H9 (cell line): Measurements from ENCODE around the gene TMEM41A. TPM values are rescaled to one million over a fixed set of nuclear protein-coding genes. Genes with fewer than 3 reads are reported as not detected.

Experiments
- DNase-seq: peaks from one replicate; pipeline ENCODE4 v3.0.0-alpha.2; 2017
- H2AFZ ChIP-seq: one replicate; pipeline ENCODE4 v1.6.1; 2013; ENCODE audit warnings: mild to moderate bottlenecking, low read length, control low read depth, moderate library complexity
- H2AK5ac ChIP-seq: 2 replicates; pipeline ENCODE4 v1.6.1; 2013; ENCODE audit warnings: low read length, control low read depth, mixed read lengths; ENCODE audit not compliant: insufficient read length
- H2BK120ac ChIP-seq: one replicate; pipeline ENCODE4 v1.6.1; 2013; ENCODE audit warnings: low read depth, mild to moderate bottlenecking, low read length, control low read depth, inconsistent platforms; ENCODE audit not compliant: poor library complexity, severe bottlenecking
- H2BK12ac ChIP-seq: 2 replicates; pipeline ENCODE4 v1.6.1; 2013; ENCODE audit warnings: low read length, control low read depth, mixed read lengths, low read depth; ENCODE audit not compliant: insufficient read length
- H2BK15ac ChIP-seq: 2 replicates; pipeline ENCODE4 v1.6.1; 2013; ENCODE audit warnings: low read depth, low read length, control low read depth
- H2BK20ac ChIP-seq: one replicate; pipeline ENCODE4 v1.6.1; 2013; ENCODE audit warnings: low read depth, mild to moderate bottlenecking, low read length, control low read depth, inconsistent platforms; ENCODE audit not compliant: poor library complexity, severe bottlenecking
- H2BK5ac ChIP-seq: 2 replicates; pipeline ENCODE4 v1.6.1; 2013; ENCODE audit warnings: low read length, control low read depth, mixed read lengths; ENCODE audit not compliant: insufficient read length
- H3K14ac ChIP-seq: 2 replicates; pipeline ENCODE4 v1.6.1; 2013; ENCODE audit warnings: low read length, control low read depth; ENCODE audit not compliant: insufficient read depth
- H3K18ac ChIP-seq: 2 replicates; pipeline ENCODE4 v1.6.1; 2013; ENCODE audit warnings: low read depth, mild to moderate bottlenecking, mixed read lengths, low read length, control low read depth; ENCODE audit not compliant: insufficient read length
- H3K23ac ChIP-seq: 2 replicates; pipeline ENCODE4 v1.6.1; 2013; ENCODE audit warnings: low read length, control low read depth, mixed read lengths, low read depth; ENCODE audit not compliant: insufficient read length
- H3K23me2 ChIP-seq: 2 replicates; pipeline ENCODE4 v1.6.1; 2013; ENCODE audit warnings: low read depth, mild to moderate bottlenecking, mixed read lengths, low read length, control low read depth; ENCODE audit not compliant: insufficient read length, poor library complexity, severe bottlenecking
- H3K27ac ChIP-seq: 2 replicates; pipeline ENCODE4 v1.5.1; 2013; ENCODE audit warnings: low read length, control low read depth, mixed read lengths, low read depth; ENCODE audit not compliant: insufficient read length
- H3K27me3 ChIP-seq: 2 replicates; pipeline ENCODE4 v1.6.1; 2013; ENCODE audit warnings: low read length, control low read depth, inconsistent platforms; ENCODE audit not compliant: insufficient read depth
- H3K4ac ChIP-seq: 2 replicates; pipeline ENCODE4 v1.6.1; 2013; ENCODE audit warnings: low read depth, mild to moderate bottlenecking, control low read depth, inconsistent platforms, low read length, moderate library complexity
- H3K4me1 ChIP-seq: 2 replicates; pipeline ENCODE4 v1.6.1; 2013; ENCODE audit warnings: low read length, control low read depth, inconsistent platforms; ENCODE audit not compliant: insufficient read depth
- H3K4me2 ChIP-seq: 2 replicates; pipeline ENCODE4 v1.6.1; 2013; ENCODE audit warnings: low read length, control low read depth, mixed read lengths; ENCODE audit not compliant: insufficient read length, insufficient read depth
- H3K56ac ChIP-seq: 2 replicates; pipeline ENCODE4 v1.6.1; 2013; ENCODE audit warnings: low read depth, mild to moderate bottlenecking, mixed read lengths, low read length, control low read depth; ENCODE audit not compliant: insufficient read length
- H3K79me1 ChIP-seq: 2 replicates; pipeline ENCODE4 v1.6.1; 2013; ENCODE audit warnings: low read depth, mild to moderate bottlenecking, moderate library complexity, low read length, control low read depth, inconsistent platforms; ENCODE audit not compliant: insufficient read depth, poor library complexity, severe bottlenecking
- H3K79me2 ChIP-seq: 2 replicates; pipeline ENCODE4 v1.6.1; 2013; ENCODE audit warnings: low read length, control low read depth, inconsistent platforms; ENCODE audit not compliant: insufficient read depth
- H3K9ac ChIP-seq: 2 replicates; pipeline ENCODE4 v1.6.1; 2013; ENCODE audit warnings: low read length, control low read depth, mixed read lengths; ENCODE audit not compliant: insufficient read length; ENCODE audit errors: extremely low read depth
- H3K9me3 ChIP-seq: one replicate; pipeline ENCODE4 v1.6.1; 2013; ENCODE audit warnings: low read depth, low read length, inconsistent platforms; ENCODE audit not compliant: control insufficient read depth
- H3T11ph ChIP-seq: one replicate; pipeline ENCODE4 v1.6.1; 2013; ENCODE audit warnings: mild to moderate bottlenecking, low read length, control low read depth, inconsistent platforms
- H4K20me1 ChIP-seq: one replicate; pipeline ENCODE4 v1.6.1; 2013; ENCODE audit not compliant: control insufficient read depth, insufficient read length, insufficient read depth
- H4K5ac ChIP-seq: 2 replicates; pipeline ENCODE4 v1.6.1; 2013; ENCODE audit warnings: low read depth, mild to moderate bottlenecking, mixed read lengths, low read length, control low read depth; ENCODE audit not compliant: insufficient read length
- H4K8ac ChIP-seq: replicated peaks from 2 replicates; pipeline ENCODE4 v1.6.1; 2013; ENCODE audit warnings: low read length, control low read depth, mixed read lengths, low read depth; ENCODE audit not compliant: insufficient read length
- H4K91ac ChIP-seq: 2 replicates; pipeline ENCODE4 v1.6.1; 2013; ENCODE audit warnings: low read depth, mild to moderate bottlenecking, moderate library complexity, mixed read lengths, low read length, control low read depth; ENCODE audit not compliant: insufficient read length
- H3K27ac Mint-ChIP-seq, 3 experiments: 2 replicates in 2 of 3; 3 replicates in 1 of 3; pipeline ENCODE4 v1.8.0; 2020 to 2021; ENCODE audit warnings: mixed read lengths in 3 of 3, mild to moderate bottlenecking in 1 of 3, moderate library complexity in 1 of 3
- H3K27me3 Mint-ChIP-seq: 2 replicates; pipeline ENCODE4 v1.8.0; 2021; ENCODE audit warnings: low read depth, mild to moderate bottlenecking, moderate library complexity, mixed read lengths
- H3K36me3 Mint-ChIP-seq, 3 experiments: 2 replicates in 2 of 3; 3 replicates in 1 of 3; pipeline ENCODE4 v1.8.0; 2020 to 2021; ENCODE audit warnings: low read depth in 3 of 3, mixed read lengths in 3 of 3; ENCODE audit not compliant: insufficient read depth in 1 of 3
- H3K4me1 Mint-ChIP-seq, 2 experiments: 2 replicates each; pipeline ENCODE4 v1.8.0; 2020; ENCODE audit warnings: mixed read lengths in 2 of 2
- H3K4me3 Mint-ChIP-seq, 2 experiments: 2 replicates in 1 of 2; 3 replicates in 1 of 2; pipeline ENCODE4 v1.8.0; 2020 to 2021; ENCODE audit warnings: mild to moderate bottlenecking in 2 of 2, mixed read lengths in 2 of 2, moderate library complexity in 1 of 2
- H3K9me3 Mint-ChIP-seq, 2 experiments: 2 replicates in 1 of 2; 3 replicates in 1 of 2; pipeline ENCODE4 v1.8.0; 2020; ENCODE audit warnings: mild to moderate bottlenecking in 2 of 2, mixed read lengths in 2 of 2, moderate library complexity in 1 of 2
- CTCF ChIP-seq: fragments of 200-600 bp; sonication (generic); conservative IDR thresholded peaks from 3 replicates; pipeline ENCODE4 v1.8.0; 2021; ENCODE audit warnings: antibody characterized with exemption, mild to moderate bottlenecking
- WGBS: extraction: QIAGEN DNeasy Blood & Tissue Kit; methylation state at CpG from one replicate; pipeline ENCODE4 v1.1.7; 2013; ENCODE audit warnings: missing lambda C conversion rate, low lambda C conversion rate, mixed read lengths; ENCODE audit not compliant: insufficient read length; ENCODE audit errors: extremely low coverage; 5-methylcytosine and 5-hydroxymethylcytosine counted together
- total RNA-seq: library from RNA; stranded (reverse); gene quantifications from 2 replicates; pipeline ENCODE4 v1.2.1, GENCODE V29; 2021

TMEM41A gene
- total RNA-seq, 1 experiment from 2014 or later, result 23.9 TPM

- Histone ChIP-seq H3K18ac (no peak overlapping the region), H3K4ac (no peak overlapping the region), H3K79me2 (no peaks in the 10 kb centered on the region), H4K8ac (no peak overlapping the region), H4K5ac (no peak overlapping the region), H3K27ac (no peak overlapping the region), H3K23me2 (no peaks in the 10 kb centered on the region), H3K27me3 (no peaks in the 10 kb centered on the region), H2AK5ac (no peak overlapping the region), H3K9me3 (no peaks in the 10 kb centered on the region), H3K23ac (no peak overlapping the region), H2BK20ac (no peak overlapping the region), H3K9ac (no peak overlapping the region), H4K20me1 (no peaks in the 10 kb centered on the region), H4K91ac (no peak overlapping the region), H3K4me2 (no peak overlapping the region), H3T11ph (no peak overlapping the region), H2BK120ac (no peak overlapping the region), H3K14ac (no peak overlapping the region), H2BK5ac (no peak overlapping the region), H3K4me1 (no peaks in the 10 kb centered on the region), H2BK15ac (no peak overlapping the region), H3K56ac (no peak overlapping the region), H2AFZ (no peak overlapping the region), H2BK12ac (no peak overlapping the region), H3K79me1 (no peaks in the 10 kb centered on the region)
- H3K36me3 Mint-ChIP-seq, result no peaks in the 10 kb centered on the region
- H3K4me3 Mint-ChIP-seq, result no peak overlapping the region
- no peak for DNase-seq
- no peak overlapping the region for H3K27ac Mint-ChIP-seq
- TF ChIP-seq CTCF, result no peak
- WGBS, result no CpG with 5 or more reads among the region's 5 CpGs
- no peaks in the 10 kb centered on the region for H3K9me3 Mint-ChIP-seq
- peaks cover 2% of the 10 kb centered on the region; the same call in 1 of the 2 replicates for H3K27me3 Mint-ChIP-seq
- peaks cover 0 to 8% of the 10 kb centered on the region in 2 experiments; a peak in 1 of 4 replicates for H3K4me1 Mint-ChIP-seq
These were observed 32.0 kb upstream of the TMEM41A start for GRCh38 chr3:185530856-185531255.
